ENCODE data around the gene SNAP91. TPM values are rescaled to one million over a fixed set of nuclear protein-coding genes. Genes with fewer than 3 reads are reported as not detected.
"Not testable (repeated sequence)": the region's sequence is repeated elsewhere in the genome, so short reads cannot be mapped to it uniquely, and the experiment has no call there.

The SNAP91 gene
- total RNA-seq, 2 donors from 2014 or later, result 0.24 to 0.25 TPM

GRCh38 chr6:83636800-83637199 lies 72.1 kb downstream of the SNAP91 start:
- DNase-seq (no peak), ATAC-seq (no peak)
- intact Hi-C loops (cut with DNase I, micrococcal nuclease), result no loop called here

DNA sequence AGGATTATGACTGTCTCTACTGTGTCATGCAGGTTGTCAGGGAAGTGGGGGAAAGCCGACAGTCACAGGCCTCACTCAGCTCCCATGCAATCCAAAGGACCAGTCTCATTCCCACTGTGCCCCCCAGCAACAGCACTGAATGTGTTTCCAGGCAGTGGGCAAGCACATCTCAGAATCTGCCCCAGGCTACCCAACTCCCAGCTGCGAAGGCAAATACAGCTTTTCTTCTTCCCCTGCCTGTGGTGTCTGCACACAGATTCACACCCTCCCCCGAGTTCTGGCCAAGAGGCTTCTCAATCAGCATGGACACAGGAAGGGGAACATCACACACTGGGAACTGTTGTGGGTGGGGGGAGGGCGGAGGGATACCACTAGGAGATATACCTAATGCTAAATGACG lies 75.3 kb downstream of the SNAP91 start:
- ATAC-seq (no peak), DNase-seq (no peak)
- intact Hi-C loops (cut with DNase I, micrococcal nuclease), result no loop called here

- intact Hi-C loops (cut with DNase I, micrococcal nuclease), result no loop called here
- ATAC-seq, result no peak
- no peak for DNase-seq
These were observed 75.8 kb downstream of the SNAP91 start for GRCh38 chr6:83633149-83633548.

DNA sequence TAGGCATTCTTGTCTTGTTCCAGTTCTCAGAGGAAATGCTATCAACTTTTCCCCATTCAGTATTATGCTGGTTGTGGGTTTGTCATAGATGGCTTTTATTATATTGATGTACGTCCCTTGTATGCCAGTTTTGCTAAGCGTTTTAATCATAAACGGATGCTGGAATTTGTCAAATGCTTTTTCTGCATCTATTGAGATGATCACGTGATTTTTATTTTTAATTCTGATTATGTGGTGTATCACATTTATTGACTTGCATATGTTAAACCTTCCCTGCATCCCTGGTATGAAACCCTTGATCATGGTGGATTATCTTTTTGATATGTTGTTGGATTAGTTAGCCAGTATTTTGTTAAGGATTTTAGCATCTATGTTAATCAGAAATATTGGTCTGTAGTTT lies 79.0 kb downstream of the SNAP91 start:
- DNase-seq; intact Hi-C loops (cut with DNase I, micrococcal nuclease); ATAC-seq: not testable (repeated sequence)

DNA sequence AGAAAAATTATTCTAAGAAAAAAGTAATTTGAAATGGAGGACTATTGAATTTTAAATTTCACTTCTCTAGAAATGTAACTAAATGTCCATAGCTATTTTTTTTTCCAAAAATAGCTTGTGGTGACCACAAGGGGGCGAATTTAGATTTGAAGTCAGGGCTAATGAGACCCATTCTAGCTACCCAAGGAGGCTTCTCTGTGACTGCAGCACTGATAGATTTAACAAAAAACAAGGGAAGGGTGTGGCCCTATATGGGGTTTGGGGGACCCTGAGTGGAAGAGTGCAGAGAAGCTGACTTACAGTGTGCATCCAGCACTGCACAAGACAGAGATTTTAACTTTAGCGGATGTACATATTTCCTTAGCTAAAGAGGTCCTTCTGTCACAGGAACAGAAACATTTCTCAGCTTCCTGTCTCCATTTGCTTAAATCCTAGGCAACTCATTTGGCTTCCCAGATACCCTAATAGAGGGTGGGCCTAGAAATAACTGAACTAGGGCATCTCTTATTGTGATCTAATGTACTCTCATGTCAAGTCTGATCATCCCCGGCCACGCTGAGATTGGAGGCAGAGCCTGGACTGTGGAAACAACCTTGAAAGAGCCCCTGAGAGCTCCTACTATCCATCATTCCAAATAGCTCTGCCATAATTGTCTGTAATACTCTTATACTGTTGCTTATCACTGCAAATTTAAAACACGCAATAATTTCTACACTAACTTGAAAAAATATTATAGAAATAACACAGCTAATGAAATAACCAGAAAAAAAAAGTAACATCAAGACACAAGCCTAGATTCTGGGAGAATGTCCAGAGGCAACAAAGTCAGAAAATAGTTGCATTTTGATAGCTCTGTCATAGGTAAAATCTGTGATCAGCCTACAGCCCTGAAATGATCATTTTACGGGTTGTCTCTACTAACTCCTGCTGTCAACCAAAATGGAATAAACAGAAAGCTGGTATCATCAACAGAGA lies 93.6 kb downstream of the SNAP91 start:
- intact Hi-C loops (cut with DNase I, micrococcal nuclease), result no loop called here
- DNase-seq (no peak), ATAC-seq (no peak)

GRCh38 chr6:83613378-83613777 lies 95.5 kb downstream of the SNAP91 start:
- ATAC-seq, result no peak
- intact Hi-C loops (cut with DNase I, micrococcal nuclease), result no loop called here
- no peak for DNase-seq

- DNase-seq (no peak), ATAC-seq (no peak)
- intact Hi-C loops (cut with DNase I, micrococcal nuclease), result no loop called here
These were observed 99.7 kb downstream of the SNAP91 start for GRCh38 chr6:83609248-83609647.

- DNase-seq, result no peak
- intact Hi-C loops (cut with DNase I, micrococcal nuclease), result no loop called here
- ATAC-seq, result no peak
These were observed 103.4 kb downstream of the SNAP91 start for GRCh38 chr6:83605517-83605916.

DNA sequence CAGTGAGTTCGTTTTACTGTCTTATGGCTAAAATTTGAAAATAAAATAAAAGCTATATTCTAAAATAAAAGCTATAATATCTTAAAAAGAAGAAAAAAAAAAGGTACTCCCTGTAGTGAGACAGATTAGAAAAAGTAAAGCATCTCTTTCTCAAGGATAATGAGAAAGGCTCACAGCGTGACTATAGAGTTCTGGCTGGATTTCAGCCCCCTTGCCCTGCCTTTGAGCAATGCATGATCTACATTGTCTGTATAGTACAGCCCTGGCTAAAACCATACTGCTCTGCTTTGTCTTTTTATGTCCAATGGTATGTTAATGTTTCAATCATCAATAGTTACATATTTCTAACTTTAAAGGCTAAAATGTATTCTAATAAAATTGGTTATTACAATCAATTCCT lies 105.3 kb downstream of the SNAP91 start:
- DNase-seq (no peak), ATAC-seq (no peak)
- intact Hi-C loops (cut with DNase I, micrococcal nuclease), result no loop called here

DNA sequence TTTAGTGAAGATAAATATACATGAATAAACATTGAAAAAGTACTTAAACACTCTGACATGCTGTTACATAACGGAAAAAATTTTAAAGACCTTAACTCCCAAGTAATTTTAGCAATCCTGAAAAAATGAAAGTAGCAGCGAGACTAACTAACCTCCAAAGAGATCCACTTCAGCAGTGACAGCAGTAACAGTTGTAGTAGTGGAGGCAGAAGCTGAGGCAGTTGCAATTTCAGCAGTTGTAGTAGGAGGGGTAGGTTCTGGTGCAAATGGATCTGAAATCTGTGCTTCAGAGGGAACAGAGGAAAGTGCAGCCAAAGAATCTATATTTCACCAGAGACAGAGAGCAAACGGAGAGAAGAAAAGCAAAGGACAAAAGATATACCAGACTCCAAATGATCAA lies 107.8 kb downstream of the SNAP91 start:
- ATAC-seq (no peak), DNase-seq (no peak)
- intact Hi-C loops (cut with DNase I, micrococcal nuclease), result no loop called here

GRCh38 chr6:83600459-83600858 lies 108.4 kb downstream of the SNAP91 start:
- DNase-seq, result no peak
- ATAC-seq, result no peak
- intact Hi-C loops (cut with DNase I, micrococcal nuclease), result no loop called here

- ATAC-seq (no peak), DNase-seq (no peak)
- intact Hi-C loops (cut with DNase I, micrococcal nuclease), result no loop called here
These were observed 111.4 kb downstream of the SNAP91 start for GRCh38 chr6:83597511-83597910.

- DNase-seq, result no peak
- intact Hi-C loops (cut with DNase I, micrococcal nuclease), result no loop called here
- ATAC-seq, result no peak
These were observed 111.8 kb downstream of the SNAP91 start for GRCh38 chr6:83597051-83597450.

DNA sequence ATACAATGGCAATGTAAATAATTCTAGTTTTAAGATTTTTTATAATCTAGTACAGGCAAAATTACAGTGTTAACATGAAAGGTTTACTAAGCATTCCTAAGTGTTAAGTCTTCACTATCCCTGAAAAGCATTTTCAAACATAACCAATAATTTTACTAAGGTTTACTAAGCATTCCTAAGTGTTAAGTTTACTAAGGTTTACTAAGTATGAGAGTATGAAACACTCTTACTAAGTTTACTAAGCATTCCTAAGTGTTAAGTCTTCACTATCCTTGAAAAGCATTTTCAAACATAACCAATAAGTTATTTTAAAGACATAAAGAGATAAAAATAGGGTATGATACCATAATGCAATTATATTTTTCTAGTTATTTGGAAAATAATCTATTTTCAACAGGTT lies 114.0 kb downstream of the SNAP91 start:
- intact Hi-C loops (cut with DNase I, micrococcal nuclease), result no loop called here
- DNase-seq (no peak), ATAC-seq (no peak)

- intact Hi-C loops (cut with DNase I, micrococcal nuclease), result no loop called here
- ATAC-seq, result no peak
- no peak for DNase-seq
These were observed 115.5 kb downstream of the SNAP91 start for GRCh38 chr6:83593395-83593785.

GRCh38 chr6:83592770-83593394 lies 116.0 kb downstream of the SNAP91 start:
- intact Hi-C loops (cut with DNase I, micrococcal nuclease), result no loop called here
- DNase-seq (no peak), ATAC-seq (peak; percentile 51)

GRCh38 chr6:83590416-83590815 lies 118.5 kb downstream of the SNAP91 start:
- intact Hi-C loops (cut with DNase I, micrococcal nuclease), result no loop called here
- DNase-seq, result no peak
- no peak for ATAC-seq

- no peak for DNase-seq
- ATAC-seq, result no peak
- intact Hi-C loops (cut with DNase I, micrococcal nuclease), result no loop called here
These were observed 119.8 kb downstream of the SNAP91 start for GRCh38 chr6:83589076-83589475.

DNA sequence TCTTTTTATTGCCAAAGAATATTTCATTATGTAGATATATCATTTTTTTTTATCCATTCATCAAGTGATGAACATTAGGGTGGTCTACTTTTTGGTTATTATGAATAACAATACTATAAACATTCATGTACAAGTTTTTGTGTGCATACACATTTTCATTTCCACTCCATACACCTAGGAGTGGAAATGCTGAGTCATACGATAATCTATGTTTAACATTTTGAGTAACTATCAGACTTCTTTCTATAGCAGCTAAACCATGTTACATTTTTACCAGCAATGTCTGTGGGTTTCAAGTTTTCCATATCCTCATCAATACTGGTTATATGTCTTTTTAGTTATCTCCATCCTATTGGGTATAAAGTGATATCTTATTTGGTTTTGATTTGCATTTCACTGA lies 130.8 kb downstream of the SNAP91 start:
- intact Hi-C loops (cut with DNase I, micrococcal nuclease), result no loop called here
- DNase-seq (no peak), ATAC-seq (no peak)

DNA sequence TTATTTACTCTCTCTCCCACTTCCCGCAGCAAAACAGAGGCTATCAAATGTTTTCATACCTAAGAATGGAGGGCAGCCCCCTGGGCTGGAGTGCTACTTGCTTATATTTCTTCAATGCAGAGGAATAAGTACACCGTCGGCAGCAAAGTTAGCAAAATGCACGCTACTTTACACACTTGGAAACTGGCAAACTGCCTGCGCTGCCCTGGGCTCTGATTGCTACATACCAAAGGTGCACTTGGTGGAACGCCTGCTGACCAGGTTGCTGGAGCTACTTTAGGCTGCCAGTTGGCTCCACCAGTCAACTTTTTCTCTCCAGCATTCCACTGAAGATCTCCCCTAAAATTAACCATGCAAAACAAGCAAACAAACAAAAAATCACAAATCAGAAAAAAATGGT lies 134.1 kb downstream of the SNAP91 start:
- intact Hi-C loops (cut with DNase I, micrococcal nuclease), result no loop called here
- DNase-seq, result no peak
- no peak for ATAC-seq
